Right lung (tissue), 5 donors: ENCODE results near the gene RUFY4. TPM values are rescaled to one million over a fixed set of nuclear protein-coding genes. Genes with fewer than 3 reads are reported as not detected.
"Not testable (repeated sequence)": the region's sequence is repeated elsewhere in the genome, so short reads cannot be mapped to it uniquely, and the experiment has no call there.

Source experiments
- DNase-seq, 2 donors: peaks; one replicate each; pipeline ENCODE4 v3.0.0-alpha.2; 2013
- polyA plus RNA-seq, 5 donors: library from polyadenylated mRNA; unstranded; fragments of 120-200 nt; gene quantifications; one replicate each; pipeline versions ENCODE4 v1.2.1 to v1.2.3, GENCODE V29; 2013; ENCODE audit warnings: inconsistent platforms in 1 of 5, low replicate concordance in 1 of 5; ENCODE audit not compliant: insufficient read length in 5 of 5, insufficient read depth in 1 of 5

RUFY4 gene
- polyA plus RNA-seq, 5 donors = 0.29 to 0.79 (median 0.34) TPM

- DNase-seq = no peak
These were observed 38.5 kb upstream of the RUFY4 start for GRCh38 chr2:218030409-218031195.

- no peak for DNase-seq
These were observed 37.8 kb upstream of the RUFY4 start for GRCh38 chr2:218031261-218031660.

DNA sequence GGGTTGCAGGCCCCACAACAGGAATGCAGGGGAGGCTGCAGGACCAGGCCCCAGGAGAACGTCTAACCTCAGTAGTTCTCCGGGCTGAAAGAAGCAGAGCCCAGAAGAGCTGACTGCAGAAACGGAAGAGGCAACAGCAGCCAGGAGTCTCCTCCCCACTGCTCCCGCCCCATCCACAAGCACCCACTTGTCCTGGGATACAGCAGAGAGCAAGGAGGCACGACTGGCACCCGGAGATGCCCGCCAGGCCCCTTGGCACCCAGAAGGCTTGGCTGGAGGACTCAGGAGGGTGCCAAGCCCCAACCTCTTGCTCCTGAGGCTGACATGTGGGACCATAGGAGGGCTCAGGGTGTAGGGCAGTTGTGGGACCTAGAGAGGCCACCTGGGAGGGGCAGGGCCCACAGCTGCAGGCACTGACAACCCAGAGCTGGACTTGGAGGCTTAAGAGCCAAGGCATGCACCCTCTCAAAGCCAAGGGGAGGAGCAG, 37.2 kb upstream of the RUFY4 start:
- no peak for DNase-seq

DNA sequence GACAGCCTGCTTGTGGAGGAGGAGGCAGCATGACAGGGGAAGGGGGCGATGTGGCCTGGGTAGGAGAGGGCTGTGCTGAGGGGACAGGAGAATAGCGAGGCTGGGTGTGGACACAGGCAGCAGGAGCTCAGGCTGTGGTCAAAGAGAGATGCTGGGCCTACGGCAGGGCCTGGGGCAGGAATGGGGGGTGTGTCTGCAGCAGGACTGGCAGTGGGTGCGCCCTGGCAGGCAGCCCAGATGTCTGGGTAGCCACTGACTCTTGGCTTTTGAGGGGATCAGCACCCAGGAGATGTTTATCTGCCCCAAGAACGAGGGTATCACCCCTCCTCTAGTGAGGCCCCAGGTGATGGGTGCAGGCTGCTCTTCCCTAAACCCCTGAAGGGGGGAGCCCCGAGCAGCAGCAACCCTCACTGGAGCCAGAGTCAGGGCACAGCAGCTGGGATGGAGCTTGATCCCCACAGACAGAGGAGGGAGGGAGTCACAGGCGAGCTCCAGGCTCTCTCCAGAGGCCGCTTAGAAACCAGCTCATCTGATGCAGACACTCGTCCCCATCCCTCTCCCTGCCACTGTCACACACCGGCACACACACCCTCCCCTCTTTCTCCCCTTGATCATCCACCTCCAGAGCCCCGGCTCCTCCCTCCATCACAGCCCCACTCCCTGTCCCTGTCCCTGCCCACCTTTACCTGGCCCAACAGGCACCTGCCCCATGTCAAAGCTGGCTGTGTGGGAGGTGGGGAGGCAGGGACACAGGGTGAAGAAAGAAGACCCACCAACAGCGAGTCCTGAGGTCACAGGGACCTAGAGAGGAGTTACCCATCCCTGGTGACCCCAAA, 36.5 kb upstream of the RUFY4 start:
- no peak for DNase-seq

DNA sequence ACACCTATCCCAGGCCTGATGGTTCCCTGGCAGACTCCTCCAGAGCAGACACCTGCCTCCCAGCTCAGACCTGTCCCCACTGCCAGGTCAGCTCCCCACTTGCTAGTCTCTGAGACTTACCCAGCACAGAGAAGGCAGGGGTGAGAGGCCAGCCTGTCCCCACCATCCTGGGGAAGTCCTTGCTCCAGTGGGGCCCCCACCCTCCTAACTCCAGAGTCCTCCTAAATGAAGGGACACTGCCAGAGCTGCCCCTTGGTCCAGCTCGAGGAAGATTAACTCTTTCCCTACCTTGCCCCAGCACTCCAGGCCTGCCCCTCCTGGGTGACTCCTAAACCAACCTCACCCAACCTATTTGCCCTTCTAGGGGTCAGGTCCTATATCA, 35.9 kb upstream of the RUFY4 start:
- no peak for DNase-seq

DNA sequence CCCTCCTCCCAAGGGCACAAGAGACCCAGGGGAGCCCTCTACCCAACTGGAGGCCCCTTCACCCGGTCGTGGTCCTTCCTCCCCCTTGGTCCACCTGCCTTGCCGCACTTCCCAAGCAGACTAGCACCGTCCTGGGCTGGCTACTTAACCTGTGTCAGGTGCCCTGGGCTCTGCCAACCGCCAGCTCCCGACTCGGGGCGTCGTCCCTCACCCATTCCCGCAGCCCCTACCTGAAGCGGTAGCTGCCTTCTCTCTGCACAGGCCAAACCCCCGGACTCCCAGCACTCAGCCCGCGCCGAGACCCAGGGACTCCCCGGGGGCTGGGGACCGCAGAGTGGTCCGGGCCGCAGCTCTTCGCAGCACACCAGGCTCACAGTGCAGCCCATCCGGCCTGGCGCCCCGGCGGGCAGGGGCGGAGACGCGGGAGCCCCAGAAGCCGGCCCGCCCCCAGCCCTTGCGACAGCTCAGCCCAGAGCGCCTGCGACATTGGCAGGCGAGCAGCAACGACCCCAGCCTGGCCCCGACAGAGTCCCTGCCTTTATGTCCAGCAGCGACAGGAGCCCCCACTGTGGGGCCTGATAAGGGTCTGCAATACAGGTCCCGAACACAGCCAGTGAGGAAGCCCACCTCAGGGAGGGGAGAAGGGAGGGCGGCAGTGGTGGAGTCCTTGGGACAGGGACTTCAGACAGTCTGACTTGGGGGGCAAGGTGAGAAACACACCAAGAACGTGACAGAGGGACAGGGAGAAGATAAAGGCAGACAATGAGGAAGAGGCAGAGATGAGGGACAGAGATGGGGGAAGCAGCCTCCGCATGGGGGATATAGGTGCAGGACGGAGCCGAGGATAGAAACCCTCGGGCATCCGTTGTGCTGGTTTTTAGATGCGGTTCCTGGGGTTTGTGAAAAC, 35.2 kb upstream of the RUFY4 start:
- DNase-seq = peak in 1 of 2 donors; percentile 30

DNA sequence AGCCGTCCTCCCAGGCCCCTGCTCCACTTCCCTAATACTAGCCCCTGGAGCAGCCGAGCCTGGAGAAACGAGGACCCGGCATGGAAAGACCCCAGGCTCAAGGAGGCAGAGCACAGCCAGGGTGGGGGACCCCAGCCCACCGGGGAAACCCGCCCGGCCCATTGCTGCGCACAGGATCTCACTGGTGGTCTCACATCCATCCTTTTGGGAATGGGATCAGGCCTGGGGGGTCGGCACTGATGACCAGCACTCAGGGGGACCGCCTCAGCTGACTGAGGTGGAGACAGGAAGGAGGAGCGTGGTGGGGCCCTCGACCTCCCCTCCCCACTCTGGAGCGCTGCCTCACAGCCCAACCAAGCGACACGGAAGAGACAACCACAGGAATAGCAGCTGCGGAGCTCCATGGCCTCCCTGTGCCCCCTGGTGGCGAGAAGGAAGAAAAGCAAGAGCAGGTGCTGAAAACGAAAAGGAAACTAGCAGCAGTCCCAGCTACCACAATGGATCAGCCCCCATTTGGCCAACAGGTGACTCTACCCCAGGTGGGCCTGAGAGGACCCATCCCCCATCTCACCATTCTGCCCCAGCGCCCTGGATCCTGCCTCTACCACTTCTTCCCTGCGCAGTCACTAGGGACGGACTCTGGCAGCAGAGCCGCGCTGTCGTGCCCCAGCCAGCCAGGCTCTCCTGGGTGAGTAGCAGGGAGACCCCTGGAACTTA, 34.4 kb upstream of the RUFY4 start:
- peak; percentile 62 to 72 for DNase-seq

DNA sequence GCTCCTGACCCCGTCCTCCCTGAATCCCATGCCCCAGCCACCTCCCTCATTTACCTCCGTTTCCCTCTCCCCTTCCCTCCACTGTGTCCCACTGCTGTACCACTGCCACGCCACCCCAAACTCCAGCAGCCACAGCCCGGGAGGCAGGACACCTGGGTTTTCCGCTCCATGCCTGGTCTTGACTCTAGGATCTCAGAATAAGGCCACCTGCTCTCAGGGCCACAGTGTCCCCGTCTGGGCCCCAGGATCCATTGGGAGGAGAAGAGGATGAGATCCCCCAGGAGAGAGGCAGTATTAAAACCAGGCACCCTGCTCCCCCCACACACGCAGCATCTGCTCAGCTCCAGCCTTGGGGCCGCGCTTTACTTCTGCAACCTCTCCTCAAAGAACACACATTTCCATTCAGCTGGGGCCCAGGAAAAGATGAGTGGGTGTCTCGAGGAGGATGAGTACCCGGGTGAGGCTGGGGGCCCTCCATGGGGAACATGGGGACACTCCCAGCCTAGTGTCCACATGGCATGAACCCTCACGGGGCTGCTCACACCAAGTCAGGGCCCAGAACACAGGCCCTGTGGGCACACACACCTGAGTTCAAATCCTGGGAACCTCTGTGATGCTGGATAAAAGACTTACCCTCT, 33.5 kb upstream of the RUFY4 start:
- DNase-seq = no peak

DNA sequence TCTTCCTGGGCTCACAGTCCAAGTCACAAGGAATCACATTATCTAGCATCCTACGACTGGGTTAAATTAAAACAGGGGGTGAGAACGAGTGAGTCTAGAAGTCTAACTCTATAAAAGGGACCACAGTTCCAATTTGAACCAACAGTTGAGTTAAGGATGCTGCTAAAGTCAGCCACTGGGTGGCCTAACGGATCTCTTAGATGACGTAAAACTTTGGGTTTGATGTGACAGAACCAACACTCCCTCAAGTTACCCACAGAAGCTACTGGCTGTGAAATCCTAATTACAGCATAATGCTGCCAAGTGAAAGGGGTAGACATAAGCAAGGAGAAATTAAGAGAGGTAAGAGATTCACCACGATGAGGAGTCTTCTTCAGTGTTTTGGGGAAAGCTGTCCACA, 32.7 kb upstream of the RUFY4 start:
- no peak for DNase-seq

- DNase-seq = no peak
These were observed 29.9 kb upstream of the RUFY4 start for GRCh38 chr2:218039171-218039570.

DNA sequence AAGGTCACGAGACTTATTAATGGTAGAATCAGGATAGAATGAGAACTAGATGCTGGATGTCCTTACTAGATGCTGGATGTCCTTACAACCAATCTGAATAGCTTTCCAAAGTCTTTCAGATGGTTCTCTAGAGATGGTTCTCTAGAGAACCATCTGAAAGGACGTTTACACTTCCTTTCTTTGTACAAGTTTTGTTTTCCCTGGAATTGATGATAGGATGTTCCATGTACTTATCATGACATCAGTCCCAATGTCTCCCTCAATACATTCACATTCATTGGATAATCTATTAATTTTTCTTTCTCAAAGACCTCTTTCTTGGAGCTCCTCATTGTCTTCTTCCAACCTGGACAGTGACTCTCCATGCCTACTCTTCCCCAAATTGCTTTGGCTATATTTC, 28.2 kb upstream of the RUFY4 start:
- DNase-seq = no peak

- DNase-seq = no peak
These were observed 27.5 kb upstream of the RUFY4 start for GRCh38 chr2:218041302-218042168.

DNA sequence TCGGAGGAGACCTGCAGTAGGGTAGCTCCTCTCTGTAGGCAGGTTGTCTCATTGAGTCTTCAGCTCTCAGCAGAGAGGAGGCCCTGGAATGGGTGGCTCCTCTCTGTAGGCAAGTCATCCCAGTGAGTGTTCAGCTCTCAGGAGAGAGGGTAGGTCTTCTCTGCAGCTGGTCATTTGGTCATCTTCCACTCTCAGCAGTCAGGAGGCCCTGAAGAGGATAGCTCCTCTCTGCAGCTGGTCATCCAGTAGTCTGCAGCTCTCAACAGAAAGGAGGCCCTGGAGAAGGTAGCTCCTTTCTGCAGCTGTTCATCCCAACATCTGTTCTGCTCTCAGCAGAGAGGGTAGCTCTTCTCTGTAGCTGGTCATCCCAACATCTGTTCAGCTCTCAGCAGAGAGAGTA, 26.0 kb upstream of the RUFY4 start:
- no peak for DNase-seq

- DNase-seq = no peak
These were observed 25.3 kb upstream of the RUFY4 start for GRCh38 chr2:218043701-218044109.

DNA sequence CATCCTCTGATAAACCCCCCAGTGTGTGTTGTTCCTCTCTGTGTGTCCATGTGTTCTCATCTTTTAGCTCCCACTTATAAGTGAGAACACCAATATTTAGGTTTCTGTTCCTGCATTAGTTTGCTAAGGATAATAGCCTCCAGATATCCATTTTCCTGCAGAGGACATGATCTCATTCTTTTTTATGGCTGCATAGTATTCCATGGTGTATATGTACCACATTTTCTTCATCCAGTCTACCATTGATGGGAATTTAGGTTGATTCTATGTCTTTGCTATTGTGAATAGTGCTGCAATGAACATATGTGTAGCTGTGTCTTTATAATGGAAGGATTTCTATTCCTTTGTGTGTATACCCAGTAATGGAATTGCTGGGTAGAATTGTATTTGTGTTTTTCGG, 24.5 kb upstream of the RUFY4 start:
- not testable (repeated sequence) for DNase-seq

DNA sequence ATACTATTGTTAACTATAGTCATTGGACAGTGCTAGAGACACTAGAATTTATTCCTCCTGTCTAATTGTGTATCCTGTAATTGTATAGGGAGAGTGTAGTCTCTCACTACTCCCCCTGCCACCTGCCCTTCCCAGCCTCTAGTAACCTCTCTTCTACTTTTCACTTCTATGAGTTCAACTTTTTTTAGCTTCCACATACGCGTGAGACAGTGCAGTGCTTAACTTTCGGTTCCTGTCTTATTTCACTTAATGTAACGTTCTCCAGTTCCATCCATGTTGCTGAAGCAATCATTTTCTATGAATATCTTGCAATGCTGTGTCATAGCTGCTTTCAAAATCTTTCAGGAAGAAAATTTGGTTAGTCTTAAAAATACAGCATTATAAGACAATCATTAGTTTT, 22.8 kb upstream of the RUFY4 start:
- no peak for DNase-seq

DNA sequence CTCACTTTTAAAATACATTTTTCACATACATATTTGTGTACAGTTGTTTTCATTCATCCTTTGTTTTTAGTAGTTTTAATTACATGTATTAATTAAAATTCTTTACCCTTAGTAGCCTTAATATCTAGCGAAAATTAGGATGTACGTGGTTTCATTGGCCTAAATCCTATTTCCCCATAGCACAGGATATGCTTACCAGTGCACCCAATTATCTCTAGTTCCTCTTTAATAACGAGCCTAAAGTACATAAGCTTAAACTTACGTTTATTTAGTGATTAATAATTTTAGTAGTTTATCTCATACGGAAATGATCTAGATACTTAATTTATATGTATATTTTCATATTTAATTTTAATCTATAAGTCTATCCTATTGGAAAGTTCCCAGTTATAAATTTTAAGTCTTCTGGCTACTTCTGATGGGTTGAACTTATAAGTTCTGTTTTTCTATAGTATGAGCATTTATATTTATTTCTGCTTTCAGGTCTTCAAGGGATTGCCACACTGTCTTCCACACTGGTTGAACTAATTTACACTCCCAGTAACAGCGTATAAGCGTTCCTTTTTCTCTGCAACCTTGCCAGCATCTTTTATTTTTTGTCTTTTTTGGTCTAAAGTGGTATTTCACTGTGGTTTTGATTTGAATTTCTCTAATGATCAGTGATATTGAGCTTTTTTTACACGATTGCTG, 21.4 kb upstream of the RUFY4 start:
- DNase-seq = no peak

GRCh38 chr2:218051903-218052302, 17.1 kb upstream of the RUFY4 start:
- DNase-seq = no peak

DNA sequence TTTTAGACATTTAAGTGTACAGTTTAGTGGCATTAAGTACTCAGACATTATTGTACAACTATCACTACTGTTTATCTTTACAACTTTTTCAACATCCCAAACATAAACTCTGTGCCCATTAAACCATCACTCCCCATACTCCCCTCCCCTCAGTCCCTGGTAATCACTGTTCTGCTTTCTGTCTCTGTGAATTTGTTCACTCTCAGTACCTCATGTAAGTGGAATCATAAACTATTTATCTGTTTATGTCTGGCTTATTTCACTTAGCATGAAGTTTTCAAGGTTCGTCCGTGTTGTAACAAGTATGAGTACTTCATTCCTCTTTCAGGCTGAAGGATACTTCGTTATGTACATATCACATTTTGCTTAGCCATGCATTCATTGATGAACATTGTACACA, 9.8 kb upstream of the RUFY4 start:
- DNase-seq = no peak
